ENCODE measurements around the gene CUEDC2. TPM values are rescaled to one million over a fixed set of nuclear protein-coding genes. Genes with fewer than 3 reads are reported as not detected.

CUEDC2 gene
- polyA plus RNA-seq, 4 donors = 82.4 to 98.8 (median 88.6) TPM

DNA sequence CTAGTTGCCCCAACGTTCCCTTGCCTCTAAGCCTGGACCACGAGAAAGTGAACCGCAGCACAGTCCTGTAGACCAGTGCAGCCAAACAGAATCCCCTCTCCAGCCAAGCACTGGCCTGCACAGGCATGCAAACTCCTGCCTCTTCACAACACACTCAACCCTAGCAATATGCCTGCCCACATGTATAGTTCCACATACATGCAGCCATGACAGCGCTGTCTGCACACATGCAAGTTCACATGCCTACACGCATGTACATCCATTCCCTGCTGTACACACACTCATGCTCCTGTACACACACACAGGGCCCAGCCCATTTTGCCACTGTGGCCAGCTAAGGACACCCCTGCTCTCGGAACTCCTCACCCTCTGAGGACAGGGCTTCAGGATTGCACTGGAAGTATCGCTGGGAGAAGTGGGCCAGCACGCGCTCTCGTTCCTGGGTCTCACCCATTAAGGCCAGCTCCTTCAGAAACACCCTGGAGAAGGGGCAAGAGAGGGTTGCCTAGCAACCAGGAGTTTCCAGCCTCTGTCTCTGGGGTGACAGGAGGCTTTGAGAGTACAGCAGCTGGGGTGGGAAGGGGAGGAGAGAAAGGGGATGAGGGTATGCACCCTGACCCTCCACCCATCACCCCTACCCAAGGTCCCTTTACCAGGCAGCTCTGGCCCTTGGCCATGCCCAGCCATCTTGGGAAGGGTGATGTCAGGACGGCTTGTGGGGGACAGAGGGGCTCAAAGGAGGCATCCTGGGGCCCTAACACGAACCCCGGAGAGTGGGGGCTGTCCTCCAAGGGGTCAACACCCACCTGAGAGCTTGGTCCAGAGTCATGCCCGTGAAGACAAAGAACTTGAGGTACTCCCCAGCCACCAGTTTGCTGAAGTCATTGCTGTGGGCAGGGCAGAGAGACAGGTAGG is 20.8 kb downstream of the CUEDC2 start:
- no peak for DNase-seq (ENCODE audit: low read depth in 4 of 4, low spot score in 2 of 4)

GRCh38 chr10:102410429-102411073 is 21.8 kb downstream of the CUEDC2 start:
- DNase-seq (ENCODE audit: low read depth in 4 of 4, low spot score in 2 of 4) = no peak

DNA sequence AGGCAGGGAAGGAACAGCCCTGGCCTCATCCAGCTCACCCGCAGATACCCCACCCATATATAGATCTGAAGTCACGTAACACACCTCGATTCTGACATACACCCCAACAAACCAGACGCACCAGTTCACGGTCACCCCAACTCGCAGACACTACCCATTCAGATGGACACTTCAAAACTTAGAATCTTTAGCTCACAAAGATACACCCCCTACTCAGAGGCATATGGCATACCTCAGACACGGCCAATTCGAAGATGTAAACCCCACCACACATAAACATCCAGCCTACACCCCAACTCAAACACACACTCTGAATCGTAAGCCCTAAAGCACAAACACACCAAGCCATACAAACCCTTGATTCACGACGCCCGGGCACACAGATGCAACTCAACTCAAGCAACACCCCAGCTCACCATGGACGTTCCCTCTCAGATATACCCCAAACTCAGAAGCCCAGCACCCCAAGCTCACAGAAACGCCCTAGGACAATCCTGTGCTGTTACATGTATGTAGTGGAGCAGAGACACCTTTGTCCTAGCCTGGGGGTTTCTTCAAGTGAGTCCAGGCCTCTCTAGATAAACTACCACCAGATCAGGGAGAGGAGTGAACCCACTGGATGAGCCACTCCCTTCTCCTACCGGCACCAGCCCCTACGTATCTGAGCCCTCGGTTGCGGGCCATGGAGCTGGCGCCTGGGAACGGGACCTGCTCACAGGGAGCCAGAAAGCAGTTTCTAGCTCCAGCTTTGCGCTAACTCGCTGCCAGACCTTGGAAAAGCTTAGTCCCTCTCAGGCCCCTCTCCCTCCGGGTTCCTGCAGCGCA is 22.6 kb downstream of the CUEDC2 start:
- DNase-seq (ENCODE audit: low read depth in 4 of 4, low spot score in 2 of 4) = no peak

- no peak for DNase-seq (ENCODE audit: low read depth in 4 of 4, low spot score in 2 of 4)
Observed at GRCh38 chr10:102408728-102409603, 23.4 kb downstream of the CUEDC2 start.

GRCh38 chr10:102408131-102408727 is 24.1 kb downstream of the CUEDC2 start:
- no peak for DNase-seq (ENCODE audit: low read depth in 4 of 4, low spot score in 2 of 4)

GRCh38 chr10:102407425-102408130 is 24.8 kb downstream of the CUEDC2 start:
- no peak for DNase-seq (ENCODE audit: low read depth in 4 of 4, low spot score in 2 of 4)

GRCh38 chr10:102406815-102407214 is 25.6 kb downstream of the CUEDC2 start:
- DNase-seq (ENCODE audit: low read depth in 4 of 4, low spot score in 2 of 4) = no peak

- DNase-seq (ENCODE audit: low read depth in 4 of 4, low spot score in 2 of 4) = no peak
Observed at GRCh38 chr10:102405632-102406031, 26.7 kb downstream of the CUEDC2 start.

GRCh38 chr10:102405108-102405571 is 27.2 kb downstream of the CUEDC2 start:
- DNase-seq (ENCODE audit: low read depth in 4 of 4, low spot score in 2 of 4) = no peak

GRCh38 chr10:102404361-102405107 is 27.8 kb downstream of the CUEDC2 start:
- no peak for DNase-seq (ENCODE audit: low read depth in 4 of 4, low spot score in 2 of 4)

GRCh38 chr10:102403115-102403514 is 29.3 kb downstream of the CUEDC2 start:
- DNase-seq (ENCODE audit: low read depth in 4 of 4, low spot score in 2 of 4) = no peak

DNA sequence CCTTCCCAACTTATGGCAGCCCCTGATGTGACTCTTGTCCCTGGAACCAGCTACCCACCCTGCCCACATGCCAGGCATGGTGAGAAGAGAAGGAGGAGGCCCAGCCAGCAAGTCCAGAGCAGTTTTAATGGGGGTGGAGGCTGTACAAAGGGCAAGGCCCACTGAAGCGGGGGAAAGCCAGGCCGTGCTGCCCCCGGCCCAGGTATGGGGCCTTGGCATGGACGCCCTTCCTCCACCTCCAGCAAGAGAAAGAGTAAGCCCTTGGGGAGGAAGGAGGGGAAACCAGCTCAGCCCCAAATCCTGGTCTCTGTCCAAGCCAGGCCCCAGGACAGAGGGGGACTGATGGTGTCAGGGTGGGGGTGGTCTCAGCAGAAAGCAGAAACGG is 29.9 kb downstream of the CUEDC2 start:
- DNase-seq (ENCODE audit: low read depth in 4 of 4, low spot score in 2 of 4) = no peak

- DNase-seq (ENCODE audit: low read depth in 4 of 4, low spot score in 2 of 4) = no peak
Observed at GRCh38 chr10:102401735-102402511, 30.5 kb downstream of the CUEDC2 start.

GRCh38 chr10:102401342-102401654 is 31.1 kb downstream of the CUEDC2 start:
- no peak for DNase-seq (ENCODE audit: low read depth in 4 of 4, low spot score in 2 of 4)

GRCh38 chr10:102400598-102401341 is 31.6 kb downstream of the CUEDC2 start:
- no peak for DNase-seq (ENCODE audit: low read depth in 4 of 4, low spot score in 2 of 4)

- DNase-seq (ENCODE audit: low read depth in 4 of 4, low spot score in 2 of 4) = no peak
Observed at GRCh38 chr10:102400076-102400475, 32.3 kb downstream of the CUEDC2 start.

Data from left renal cortex interstitium (tissue), 4 donors.